ENCODE measurements around the gene NPPC. TPM values are rescaled to one million over a fixed set of nuclear protein-coding genes. Genes with fewer than 3 reads are reported as not detected.

NPPC gene
- total and polyA plus RNA-seq, 10 of the 15 experiments (the other 5 are each of a cell fraction or from before 2014, with no cell fraction given): 0.15 TPM; not detected in 9

DNA sequence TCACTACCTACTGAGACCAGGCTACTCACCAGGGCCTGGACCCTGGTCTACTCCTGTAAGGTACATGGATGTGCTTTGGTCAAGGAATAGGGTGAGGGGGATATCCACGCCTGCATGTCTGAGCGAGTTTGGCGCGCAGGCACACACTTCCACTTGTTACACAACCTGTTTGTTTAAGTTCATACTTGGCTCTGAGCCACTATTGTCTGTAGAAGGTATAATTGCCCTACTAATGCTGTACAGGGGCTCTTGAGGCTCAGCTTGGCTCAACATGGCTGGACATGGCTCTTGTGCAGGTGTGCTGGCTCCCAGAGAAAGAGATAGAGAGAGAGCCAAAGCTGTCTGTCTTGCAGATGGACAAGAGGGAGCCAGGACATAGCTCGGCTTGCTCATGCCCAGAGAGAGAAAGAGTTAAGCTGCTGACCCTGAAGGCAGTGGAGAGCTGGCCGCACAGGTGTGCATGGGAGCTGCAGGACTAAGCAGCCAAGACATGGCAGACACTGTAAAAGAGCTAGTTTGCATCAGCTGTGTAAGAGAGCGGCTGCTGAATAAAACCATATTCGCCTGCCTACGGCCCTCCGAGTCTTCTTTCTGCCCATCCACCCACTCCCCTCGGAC, 35.2 kb downstream of the NPPC start:
- no peak for DNase-seq (ENCODE audit: low read depth, low spot score)
- no peak for TF ChIP-seq EZH2 (IDR thresholded peaks at IDR 0.05; ENCODE audit: borderline replicate concordance, control insufficient read depth, low read depth, low read length)
- TF ChIP-seq, protein P1, sequence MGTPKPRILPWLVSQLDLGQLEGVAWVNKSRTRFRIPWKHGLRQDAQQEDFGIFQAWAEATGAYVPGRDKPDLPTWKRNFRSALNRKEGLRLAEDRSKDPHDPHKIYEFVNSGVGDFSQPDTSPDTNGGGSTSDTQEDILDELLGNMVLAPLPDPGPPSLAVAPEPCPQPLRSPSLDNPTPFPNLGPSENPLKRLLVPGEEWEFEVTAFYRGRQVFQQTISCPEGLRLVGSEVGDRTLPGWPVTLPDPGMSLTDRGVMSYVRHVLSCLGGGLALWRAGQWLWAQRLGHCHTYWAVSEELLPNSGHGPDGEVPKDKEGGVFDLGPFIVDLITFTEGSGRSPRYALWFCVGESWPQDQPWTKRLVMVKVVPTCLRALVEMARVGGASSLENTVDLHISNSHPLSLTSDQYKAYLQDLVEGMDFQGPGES (IDR thresholded peaks at IDR 0.05): no peak
- TF ChIP-seq ZZZ3 (IDR thresholded peaks at IDR 0.05; ENCODE audit: control insufficient read depth, insufficient read length, low read depth): no peak
- no peak for TF ChIP-seq POU2F2 (IDR thresholded peaks at IDR 0.05; ENCODE audit: borderline replicate concordance, low read depth, low read length)
- TF ChIP-seq, protein P2, sequence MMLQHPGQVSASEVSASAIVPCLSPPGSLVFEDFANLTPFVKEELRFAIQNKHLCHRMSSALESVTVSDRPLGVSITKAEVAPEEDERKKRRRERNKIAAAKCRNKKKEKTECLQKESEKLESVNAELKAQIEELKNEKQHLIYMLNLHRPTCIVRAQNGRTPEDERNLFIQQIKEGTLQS (IDR thresholded peaks at IDR 0.05; ENCODE audit: borderline replicate concordance, extremely low read depth, low read depth, low read length): no peak
- TF ChIP-seq ZSCAN29 (IDR thresholded peaks at IDR 0.05): no peak
- SMC1A ChIA-PET (ENCODE audit: uncharacterized antibody, unreplicated experiment): no interaction called here
- H3K27ac ChIP-seq (ENCODE audit: control insufficient read depth, insufficient read depth): no peak overlapping the region
- no peaks in the 10 kb centered on the region; the same call in 2 of the 3 replicates for H3K9me3 ChIP-seq (replicated peaks; ENCODE audit: control insufficient read depth, insufficient read depth, low read length)
- H4K20me1 ChIP-seq (ENCODE audit: control insufficient read depth, insufficient read depth): no peaks in the 10 kb centered on the region; the same call in 1 of the 2 replicates
- in situ Hi-C loops (cut with MboI): no loop called here
- intact Hi-C loops (cut with micrococcal nuclease; ENCODE audit: unreplicated experiment): no loop called here
- BruUV-seq (replicated peaks): no TSS peak
- ATAC-seq: no peak
- no peaks in the 10 kb centered on the region for H3K36me3 ChIP-seq (ENCODE audit: control insufficient read depth in 2 of 2, insufficient read depth in 2 of 2, low read length in 1 of 2)
- H3K4me3 ChIP-seq: no peak overlapping the region
- peaks cover 0 to 2% of the 10 kb centered on the region in 2 experiments; a peak in 1 of 4 replicates for H3K27me3 ChIP-seq (replicated peaks in 1 of 2; ENCODE audit: control insufficient read depth in 2 of 2, insufficient read depth in 2 of 2, low read length in 1 of 2)
- no peaks in the 10 kb centered on the region for H3K4me1 ChIP-seq (ENCODE audit: control insufficient read depth, insufficient read depth, low read length)
- 57% methylated on average over 11 of the region's 11 CpGs for WGBS (ENCODE audit: insufficient coverage, insufficient replicate concordance, low lambda C conversion rate, missing lambda C conversion rate)
- no peaks in the 10 kb centered on the region for H3K79me2 ChIP-seq (ENCODE audit: control insufficient read depth, insufficient read depth, low read length)
- no peak overlapping the region for H3K4me2 ChIP-seq (ENCODE audit: control insufficient read depth, insufficient read depth)
- POLR2A ChIA-PET: no interaction called here
- no peak overlapping the region for H3K9ac ChIP-seq (ENCODE audit: control insufficient read depth, insufficient read depth, low read length)
- RAD21 ChIA-PET (ENCODE audit: unreplicated experiment): no interaction called here
- H2AFZ ChIP-seq (ENCODE audit: control insufficient read depth, low read depth, low read length): no peak overlapping the region
- CTCF ChIA-PET: interaction anchor here (0.7 to 2.2 kb wide), 2 partner anchors 9 to 25 kb away, joined by 3 to 19 read pairs; no protein-coding TSS in a partner anchor
- FAIRE-seq: no peak
